ENCODE results near the gene KCNJ4. TPM values are rescaled to one million over a fixed set of nuclear protein-coding genes. Genes with fewer than 3 reads are reported as not detected.

The KCNJ4 gene
- total RNA-seq, 1 donor from 2014 or later, result not detected

- peaks cover 19% of the 10 kb centered on the region for H3K27me3 Mint-ChIP-seq
- H3K36me3 Mint-ChIP-seq (ENCODE audit: low read depth), result no peaks in the 10 kb centered on the region
- no peak for DNase-seq
- no peaks in the 10 kb centered on the region for H3K4me1 Mint-ChIP-seq
- H3K4me3 Mint-ChIP-seq, result no peak overlapping the region
- H3K27ac Mint-ChIP-seq, result no peak overlapping the region
- H3K9me3 Mint-ChIP-seq, result no peaks in the 10 kb centered on the region
- intact Hi-C loops (cut with micrococcal nuclease), result no loop called here
Observed at GRCh38 chr22:38440747-38441350, 14.2 kb downstream of the KCNJ4 start.

GRCh38 chr22:38437416-38437815, 17.6 kb downstream of the KCNJ4 start:
- no peak for DNase-seq
- Mint-ChIP-seq H3K36me3 (ENCODE audit: low read depth) (no peaks in the 10 kb centered on the region), H3K9me3 (no peaks in the 10 kb centered on the region), H3K27me3 (peaks cover 5% of the 10 kb centered on the region), H3K4me1 (no peaks in the 10 kb centered on the region), H3K27ac (no peak overlapping the region), H3K4me3 (no peak overlapping the region)
- intact Hi-C loops (cut with micrococcal nuclease), result no loop called here

- intact Hi-C loops (cut with micrococcal nuclease), result no loop called here
- H3K4me1 Mint-ChIP-seq, result no peaks in the 10 kb centered on the region
- DNase-seq, result no peak
- H3K27me3 Mint-ChIP-seq, result peaks cover 5% of the 10 kb centered on the region
- H3K27ac Mint-ChIP-seq, result no peak overlapping the region
- no peak overlapping the region for H3K4me3 Mint-ChIP-seq
- no peaks in the 10 kb centered on the region for H3K36me3 Mint-ChIP-seq (ENCODE audit: low read depth)
- no peaks in the 10 kb centered on the region for H3K9me3 Mint-ChIP-seq
Observed at GRCh38 chr22:38436629-38437395, 18.2 kb downstream of the KCNJ4 start.

- Mint-ChIP-seq H3K4me3 (no peak overlapping the region), H3K36me3 (ENCODE audit: low read depth) (no peaks in the 10 kb centered on the region), H3K4me1 (no peaks in the 10 kb centered on the region), H3K27ac (no peak overlapping the region), H3K9me3 (no peaks in the 10 kb centered on the region), H3K27me3 (peaks cover 5% of the 10 kb centered on the region)
- no peak for DNase-seq
- intact Hi-C loops (cut with micrococcal nuclease), result no loop called here
Observed at GRCh38 chr22:38435965-38436364, 19.0 kb downstream of the KCNJ4 start.

GRCh38 chr22:38435010-38435409, 20.0 kb downstream of the KCNJ4 start:
- DNase-seq, result no peak
- intact Hi-C loops (cut with micrococcal nuclease), result no loop called here

GRCh38 chr22:38433871-38434270, 21.1 kb downstream of the KCNJ4 start:
- H3K4me3 Mint-ChIP-seq, result no peak overlapping the region
- DNase-seq, result no peak
- H3K36me3 Mint-ChIP-seq (ENCODE audit: low read depth), result no peaks in the 10 kb centered on the region
- intact Hi-C loops (cut with micrococcal nuclease), result no loop called here
- no peak overlapping the region for H3K27ac Mint-ChIP-seq
- H3K9me3 Mint-ChIP-seq, result no peaks in the 10 kb centered on the region
- no peaks in the 10 kb centered on the region for H3K27me3 Mint-ChIP-seq
- H3K4me1 Mint-ChIP-seq, result no peaks in the 10 kb centered on the region

More at GRCh38 chr22:38435010-38435409, 20.0 kb downstream of the KCNJ4 start:
- Mint-ChIP-seq H3K4me1 (no peaks in the 10 kb centered on the region), H3K4me3 (no peak overlapping the region), H3K9me3 (no peaks in the 10 kb centered on the region), H3K27ac (no peak overlapping the region), H3K27me3 (no peaks in the 10 kb centered on the region), H3K36me3 (ENCODE audit: low read depth) (no peaks in the 10 kb centered on the region)

- Mint-ChIP-seq H3K27ac (no peak overlapping the region), H3K4me3 (no peak overlapping the region), H3K4me1 (no peaks in the 10 kb centered on the region), H3K36me3 (ENCODE audit: low read depth) (no peaks in the 10 kb centered on the region), H3K27me3 (no peaks in the 10 kb centered on the region), H3K9me3 (no peaks in the 10 kb centered on the region)
- intact Hi-C loops (cut with micrococcal nuclease), result no loop called here
- no peak for DNase-seq
Observed at GRCh38 chr22:38432264-38432663, 22.7 kb downstream of the KCNJ4 start.

- DNase-seq, result no peak
- Mint-ChIP-seq H3K36me3 (ENCODE audit: low read depth) (no peaks in the 10 kb centered on the region), H3K4me3 (no peak overlapping the region), H3K4me1 (no peaks in the 10 kb centered on the region), H3K27me3 (no peaks in the 10 kb centered on the region), H3K27ac (no peak overlapping the region), H3K9me3 (no peaks in the 10 kb centered on the region)
- intact Hi-C loops (cut with micrococcal nuclease), result no loop called here
Observed at GRCh38 chr22:38431266-38432010, 23.6 kb downstream of the KCNJ4 start.

- Mint-ChIP-seq H3K36me3 (ENCODE audit: low read depth) (no peaks in the 10 kb centered on the region), H3K9me3 (no peaks in the 10 kb centered on the region), H3K27me3 (no peaks in the 10 kb centered on the region), H3K4me1 (no peaks in the 10 kb centered on the region), H3K4me3 (no peak overlapping the region), H3K27ac (no peak overlapping the region)
- no peak for DNase-seq
- intact Hi-C loops (cut with micrococcal nuclease), result no loop called here
Observed at GRCh38 chr22:38429499-38430068, 25.4 kb downstream of the KCNJ4 start.

GRCh38 chr22:38428714-38429113, 26.3 kb downstream of the KCNJ4 start:
- no peak overlapping the region for H3K27ac Mint-ChIP-seq
- no peak for DNase-seq

GRCh38 chr22:38427940-38428339, 27.1 kb downstream of the KCNJ4 start:
- intact Hi-C loops (cut with micrococcal nuclease), result no loop called here
- no peak for DNase-seq
- Mint-ChIP-seq H3K4me3 (no peak overlapping the region), H3K27me3 (no peaks in the 10 kb centered on the region), H3K9me3 (no peaks in the 10 kb centered on the region), H3K36me3 (ENCODE audit: low read depth) (no peaks in the 10 kb centered on the region), H3K27ac (no peak overlapping the region), H3K4me1 (no peaks in the 10 kb centered on the region)

More at GRCh38 chr22:38428714-38429113, 26.3 kb downstream of the KCNJ4 start:
- intact Hi-C loops (cut with micrococcal nuclease), result no loop called here
- Mint-ChIP-seq H3K27me3 (no peaks in the 10 kb centered on the region), H3K4me3 (no peak overlapping the region), H3K36me3 (ENCODE audit: low read depth) (no peaks in the 10 kb centered on the region), H3K9me3 (no peaks in the 10 kb centered on the region), H3K4me1 (no peaks in the 10 kb centered on the region)

- intact Hi-C loops (cut with micrococcal nuclease), result no loop called here
- Mint-ChIP-seq H3K27ac (no peak overlapping the region), H3K4me1 (no peaks in the 10 kb centered on the region), H3K27me3 (no peaks in the 10 kb centered on the region), H3K9me3 (no peaks in the 10 kb centered on the region), H3K36me3 (ENCODE audit: low read depth) (no peaks in the 10 kb centered on the region), H3K4me3 (no peak overlapping the region)
- DNase-seq, result no peak
Observed at GRCh38 chr22:38427465-38427864, 27.5 kb downstream of the KCNJ4 start.

- Mint-ChIP-seq H3K9me3 (no peaks in the 10 kb centered on the region), H3K27me3 (no peaks in the 10 kb centered on the region), H3K4me1 (no peaks in the 10 kb centered on the region), H3K4me3 (no peak overlapping the region), H3K27ac (no peak overlapping the region), H3K36me3 (ENCODE audit: low read depth) (no peaks in the 10 kb centered on the region)
- DNase-seq, result no peak
- intact Hi-C loops (cut with micrococcal nuclease), result no loop called here
Observed at GRCh38 chr22:38426628-38427027, 28.4 kb downstream of the KCNJ4 start.

GRCh38 chr22:38424525-38425080, 30.4 kb downstream of the KCNJ4 start:
- no peaks in the 10 kb centered on the region for H3K4me1 Mint-ChIP-seq
- no peaks in the 10 kb centered on the region for H3K9me3 Mint-ChIP-seq
- H3K4me3 Mint-ChIP-seq, result no peak overlapping the region
- DNase-seq, result no peak
- H3K27ac Mint-ChIP-seq, result no peak overlapping the region
- H3K36me3 Mint-ChIP-seq (ENCODE audit: low read depth), result no peaks in the 10 kb centered on the region
- no peaks in the 10 kb centered on the region for H3K27me3 Mint-ChIP-seq
- intact Hi-C loops (cut with micrococcal nuclease), result no loop called here
